HG03457 (cell line): ENCODE data around the gene CCNF.

Source experiments
- ATAC-seq: cut with Tn5 transposase; IDR thresholded peaks from one replicate; pipeline ENCODE4 v1.9.1; 2021; ENCODE audit warnings: moderate number of reproducible peaks; ENCODE audit not compliant: unreplicated experiment

CCNF gene

GRCh38 chr16:2483939-2484897, 55.0 kb downstream of the CCNF start:
- ATAC-seq = no peak

GRCh38 chr16:2484898-2485508, 55.8 kb downstream of the CCNF start:
- no peak for ATAC-seq

DNA sequence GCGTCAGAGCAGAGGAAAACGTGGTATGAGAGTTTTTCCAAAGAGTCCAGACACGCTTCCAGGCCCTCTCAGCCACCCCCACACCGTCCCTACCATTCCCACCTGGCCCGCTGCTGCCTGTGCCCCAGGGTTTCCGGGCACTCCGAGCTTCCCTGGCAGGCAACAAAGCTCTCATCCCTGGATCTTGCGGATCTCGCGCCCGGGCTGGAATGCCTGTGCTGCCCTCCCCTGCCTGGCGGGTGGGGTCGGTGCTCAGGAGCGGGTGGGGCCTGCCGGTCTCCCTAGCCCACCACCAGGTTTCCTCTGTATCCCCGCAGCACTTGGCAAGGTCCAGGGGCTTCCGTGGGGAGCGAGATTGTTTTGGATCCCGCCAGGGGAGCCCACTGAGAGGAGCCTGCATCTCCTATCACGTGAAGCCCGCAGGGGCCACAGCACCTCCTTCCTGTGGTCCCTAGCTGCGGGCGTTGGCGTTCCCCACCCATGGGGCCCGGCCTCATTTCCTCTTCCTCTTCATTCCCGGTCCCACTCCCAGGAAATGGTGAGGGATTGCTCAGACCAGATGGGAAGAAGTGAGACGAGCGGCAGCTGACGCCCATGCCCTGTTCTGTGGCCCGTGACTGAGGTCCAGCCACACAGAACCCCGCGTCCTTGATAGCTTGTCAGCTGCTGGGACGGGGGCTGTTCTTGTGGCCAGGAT, 56.7 kb downstream of the CCNF start:
- ATAC-seq = no peak

DNA sequence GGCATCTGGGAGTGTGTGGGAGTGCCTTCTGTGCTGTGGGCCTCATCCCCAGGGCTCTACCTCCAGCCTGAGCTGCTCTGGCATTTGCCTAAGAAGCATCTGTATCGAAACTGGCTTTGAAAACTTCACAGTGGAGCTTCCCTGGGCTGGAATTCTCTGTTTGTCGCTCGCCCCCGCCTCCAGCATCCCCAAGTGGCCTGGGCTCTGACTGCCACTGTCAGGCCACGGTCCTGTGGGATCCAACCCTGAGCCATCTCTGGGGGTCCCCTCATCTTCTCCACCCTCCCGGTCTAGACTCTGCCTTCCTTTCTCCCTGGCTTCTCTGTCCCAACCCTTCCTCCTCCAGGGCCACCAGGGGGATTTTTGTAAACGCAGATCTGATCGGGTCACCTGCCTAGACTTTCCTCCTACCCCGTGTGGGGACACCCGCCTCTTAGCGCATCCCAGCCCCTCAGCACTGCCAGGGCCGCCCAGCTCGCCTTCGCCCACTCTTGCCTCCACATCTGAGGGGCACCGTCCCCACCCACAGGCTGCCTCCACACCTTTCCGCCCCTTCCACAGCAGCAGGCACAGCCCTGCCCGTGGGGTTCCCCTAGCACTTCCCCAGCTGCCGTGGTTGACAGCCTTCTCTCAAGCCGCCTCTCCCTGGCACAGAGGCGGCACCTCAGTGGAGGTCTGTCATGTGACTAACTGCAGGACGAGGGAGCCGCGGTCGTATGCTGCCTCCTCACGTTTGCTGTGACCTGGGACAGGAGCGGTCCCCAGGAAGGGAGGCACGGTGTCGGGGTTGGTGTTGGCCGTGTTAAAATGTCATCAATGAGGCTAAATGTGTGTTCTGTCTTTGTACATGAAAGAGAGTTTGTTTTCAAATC, 57.6 kb downstream of the CCNF start:
- peak; percentile 51 for ATAC-seq

DNA sequence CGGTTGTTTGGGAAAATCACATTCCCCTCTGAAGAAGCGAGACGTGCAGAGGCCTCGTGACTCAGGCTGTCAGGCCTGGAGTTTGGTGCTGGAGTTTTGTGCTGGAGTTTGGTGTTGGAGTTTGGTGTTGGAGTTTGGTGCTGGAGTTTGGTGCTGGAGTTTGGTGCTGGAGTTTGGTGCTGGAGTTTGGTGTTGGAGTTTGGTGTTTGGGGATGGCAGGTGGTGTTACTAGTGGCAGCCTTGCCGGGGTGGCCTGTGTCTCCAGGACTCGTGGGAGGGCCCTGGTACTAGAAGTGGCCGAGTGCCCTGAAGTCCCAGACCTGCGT, 58.2 kb downstream of the CCNF start:
- no peak for ATAC-seq

GRCh38 chr16:2487903-2488531, 58.8 kb downstream of the CCNF start:
- ATAC-seq = no peak

GRCh38 chr16:2489581-2489980, 60.3 kb downstream of the CCNF start:
- ATAC-seq = no peak

DNA sequence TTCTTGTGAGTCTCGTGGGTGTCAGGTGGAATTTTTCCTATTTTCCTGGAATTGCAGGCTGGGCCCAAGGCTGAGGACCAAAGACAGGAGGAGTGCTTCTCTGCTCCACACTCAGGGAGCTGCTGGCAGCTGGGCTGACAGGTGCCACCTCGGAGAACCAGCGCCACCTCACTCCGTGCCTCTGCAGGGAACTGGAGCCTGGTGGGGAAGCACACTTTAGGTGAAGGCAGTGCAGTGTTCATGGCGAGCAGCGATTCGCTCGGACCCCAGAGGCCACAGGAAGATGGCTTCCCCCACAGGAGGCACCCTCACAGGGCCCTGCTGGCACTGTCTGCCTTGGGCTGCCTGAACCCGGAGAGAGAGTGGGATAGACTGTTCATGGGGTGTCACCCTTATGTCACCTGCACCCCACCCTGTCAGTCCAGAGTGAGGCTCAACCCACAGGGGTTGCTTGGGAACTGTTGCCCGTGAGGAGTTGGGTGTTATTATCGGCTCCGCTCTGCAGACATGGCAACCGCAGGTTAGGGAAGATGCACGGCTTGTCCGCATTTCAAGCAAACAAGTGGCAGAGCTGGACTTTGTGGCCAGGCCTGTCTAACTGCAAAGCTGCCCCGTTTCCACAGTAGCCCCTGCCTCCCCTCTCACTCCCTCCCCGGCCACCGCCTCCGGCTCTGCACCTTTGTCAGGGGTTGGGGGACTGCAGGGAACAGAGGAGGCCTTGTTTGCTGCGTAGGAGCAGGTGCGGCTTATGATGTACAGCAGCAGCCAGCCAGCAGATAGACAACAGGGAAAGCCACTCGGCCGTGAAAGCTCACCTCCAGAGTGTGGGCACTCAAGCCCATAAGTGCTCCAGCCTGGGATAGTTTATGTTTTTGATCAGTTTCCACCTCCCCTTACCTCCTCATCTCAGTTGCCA, 61.2 kb downstream of the CCNF start:
- no peak for ATAC-seq

GRCh38 chr16:2492292-2492691, 63.0 kb downstream of the CCNF start:
- ATAC-seq = no peak

- ATAC-seq = no peak
Measured at GRCh38 chr16:2493605-2494004, 64.4 kb downstream of the CCNF start.

DNA sequence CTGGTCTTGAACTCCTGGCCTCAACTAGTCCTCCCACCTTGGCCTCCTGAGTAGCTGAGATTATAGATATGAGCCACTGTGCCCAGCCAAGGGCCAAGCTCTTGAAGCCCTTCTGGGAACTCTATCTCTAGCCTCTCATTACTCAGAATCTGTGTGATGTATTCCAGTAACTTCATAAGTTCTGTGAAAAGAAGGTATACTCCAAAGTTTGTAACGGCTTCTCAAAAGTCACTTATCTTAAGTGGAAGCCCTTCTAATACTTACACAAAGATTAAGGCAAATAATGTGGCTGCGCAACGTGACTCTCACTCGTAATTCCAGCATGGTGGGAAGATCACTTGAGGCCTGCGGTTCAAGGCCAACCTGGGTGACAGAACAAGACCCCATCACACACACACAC, 65.4 kb downstream of the CCNF start:
- ATAC-seq = no peak

DNA sequence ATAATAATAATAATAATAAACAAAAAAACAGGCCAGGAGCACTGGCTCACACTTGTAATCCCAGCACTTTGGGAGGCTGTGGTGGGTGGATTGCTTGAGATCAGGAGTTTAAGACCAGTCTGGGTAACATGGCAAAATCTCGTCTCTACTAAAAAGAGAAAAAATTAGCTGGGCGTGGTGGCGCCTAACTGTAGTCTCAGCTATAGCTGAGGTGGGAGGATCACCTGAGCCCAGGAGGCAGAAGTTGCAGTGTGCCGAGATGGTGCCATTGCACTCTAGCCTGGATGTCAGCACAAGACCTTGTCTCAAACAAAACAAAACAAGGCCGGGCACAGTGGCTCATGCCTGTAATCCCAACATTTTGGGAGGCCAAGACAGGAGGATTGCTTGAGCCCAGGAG, 65.8 kb downstream of the CCNF start:
- no peak for ATAC-seq

- ATAC-seq = no peak
Measured at GRCh38 chr16:2496223-2497115, 67.2 kb downstream of the CCNF start.

GRCh38 chr16:2497116-2497630, 67.9 kb downstream of the CCNF start:
- ATAC-seq = no peak

GRCh38 chr16:2497695-2498484, 68.6 kb downstream of the CCNF start:
- ATAC-seq = no peak

DNA sequence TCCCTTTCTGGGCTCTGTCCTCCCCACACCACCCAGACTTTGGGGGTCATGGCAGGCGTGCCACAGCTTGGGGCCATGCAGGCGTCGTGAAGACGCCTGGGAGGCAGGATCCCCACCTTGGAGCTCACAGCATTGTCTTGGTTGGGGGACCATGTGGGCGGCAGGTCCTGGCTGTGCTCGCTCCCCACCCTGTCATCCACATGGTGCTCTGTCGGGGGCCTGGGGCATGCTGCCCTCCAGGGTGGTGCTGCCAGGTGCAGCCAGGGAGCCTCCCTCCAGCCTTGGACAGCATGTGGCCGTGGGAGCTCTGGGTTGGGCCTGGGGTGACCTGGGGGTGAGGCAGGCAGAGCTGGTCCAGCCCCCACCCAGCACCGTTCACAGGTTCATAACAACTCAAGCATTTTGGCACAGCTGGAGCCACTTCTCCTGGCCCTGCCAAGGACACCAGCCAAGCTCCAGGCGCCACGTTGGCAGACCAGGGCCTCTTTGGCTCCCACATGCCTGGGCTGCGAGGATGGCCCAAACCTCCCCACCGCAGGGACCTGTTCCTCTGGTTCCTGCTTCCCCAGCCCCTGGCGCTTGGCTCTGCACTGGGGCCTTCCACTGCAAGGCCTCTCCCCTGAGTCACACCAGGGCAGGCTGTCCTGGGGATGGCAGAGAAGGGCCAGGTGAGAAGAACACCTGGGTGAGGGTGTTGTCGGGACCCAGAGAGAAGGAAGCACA, 69.4 kb downstream of the CCNF start:
- ATAC-seq = no peak

DNA sequence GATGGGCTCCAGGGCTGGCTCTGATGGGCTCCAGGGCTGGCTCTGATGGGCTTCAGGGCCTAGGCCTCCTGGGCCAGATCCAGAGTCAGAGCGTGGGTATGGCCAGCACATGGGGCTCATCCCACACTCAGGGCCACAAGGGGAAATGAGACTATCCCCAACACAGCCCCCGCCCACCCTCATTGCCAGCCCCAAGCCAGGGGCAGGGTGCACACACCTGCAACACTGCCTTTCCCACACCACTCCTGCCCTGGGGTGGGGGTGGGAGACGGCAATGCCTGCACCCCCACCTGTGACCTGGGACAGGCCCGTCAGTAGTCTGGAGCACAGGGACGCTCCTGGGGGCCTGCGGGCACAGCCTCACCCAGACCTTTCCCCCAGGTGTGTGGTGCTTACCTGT, 70.2 kb downstream of the CCNF start:
- ATAC-seq = no peak
